ENCODE data around the gene APOL2. TPM values are rescaled to one million over a fixed set of nuclear protein-coding genes. Genes with fewer than 3 reads are reported as not detected.

The APOL2 gene
- total RNA-seq, 4 donors from 2014 or later, result 14.6 to 44.5 (median 23.5) TPM

DNA sequence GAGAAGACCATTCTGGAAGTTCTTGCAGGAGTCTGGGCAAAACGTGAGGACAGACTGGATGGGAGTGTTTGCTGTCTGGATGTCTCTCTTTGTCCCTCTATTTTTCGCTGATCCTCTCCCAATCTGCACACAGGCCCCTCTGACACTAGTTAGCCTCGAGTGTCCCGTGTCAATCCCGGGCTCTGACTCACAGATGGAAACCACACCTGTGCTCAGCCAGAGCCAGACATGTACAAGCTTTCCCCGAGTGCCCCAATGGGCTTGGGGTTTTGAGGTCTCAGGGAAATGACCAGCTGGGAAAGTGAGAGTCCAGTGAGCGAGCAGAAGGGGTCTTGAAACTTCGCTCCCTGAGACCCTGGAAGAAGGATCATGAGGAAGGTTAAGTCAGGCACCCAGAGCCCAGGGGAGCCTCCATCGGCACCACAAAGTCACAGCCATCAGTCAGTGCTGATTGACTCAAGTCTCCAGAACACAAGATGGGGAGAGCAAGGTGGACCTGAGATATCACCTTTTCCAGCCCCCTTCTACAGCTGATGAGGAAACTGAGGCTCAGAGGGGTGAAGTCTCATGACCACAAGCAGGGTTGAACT, 13.9 kb downstream of the APOL2 start:
- no peaks in the 10 kb centered on the region for H3K9me3 ChIP-seq
- no peaks in the 10 kb centered on the region for H3K27me3 ChIP-seq
- peaks cover under 1 to 43% (median 9%) of the 10 kb centered on the region in 3 donors for H3K36me3 ChIP-seq
- H3K4me1 ChIP-seq, result peaks cover 0 to 11% (median 3%) of the 10 kb centered on the region in 3 donors
- TF ChIP-seq, protein P1, sequence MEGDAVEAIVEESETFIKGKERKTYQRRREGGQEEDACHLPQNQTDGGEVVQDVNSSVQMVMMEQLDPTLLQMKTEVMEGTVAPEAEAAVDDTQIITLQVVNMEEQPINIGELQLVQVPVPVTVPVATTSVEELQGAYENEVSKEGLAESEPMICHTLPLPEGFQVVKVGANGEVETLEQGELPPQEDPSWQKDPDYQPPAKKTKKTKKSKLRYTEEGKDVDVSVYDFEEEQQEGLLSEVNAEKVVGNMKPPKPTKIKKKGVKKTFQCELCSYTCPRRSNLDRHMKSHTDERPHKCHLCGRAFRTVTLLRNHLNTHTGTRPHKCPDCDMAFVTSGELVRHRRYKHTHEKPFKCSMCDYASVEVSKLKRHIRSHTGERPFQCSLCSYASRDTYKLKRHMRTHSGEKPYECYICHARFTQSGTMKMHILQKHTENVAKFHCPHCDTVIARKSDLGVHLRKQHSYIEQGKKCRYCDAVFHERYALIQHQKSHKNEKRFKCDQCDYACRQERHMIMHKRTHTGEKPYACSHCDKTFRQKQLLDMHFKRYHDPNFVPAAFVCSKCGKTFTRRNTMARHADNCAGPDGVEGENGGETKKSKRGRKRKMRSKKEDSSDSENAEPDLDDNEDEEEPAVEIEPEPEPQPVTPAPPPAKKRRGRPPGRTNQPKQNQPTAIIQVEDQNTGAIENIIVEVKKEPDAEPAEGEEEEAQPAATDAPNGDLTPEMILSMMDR (IDR thresholded peaks at IDR 0.05), result no peak
- TF ChIP-seq POLR2A (IDR thresholded peaks at IDR 0.05), result no peak
- 69 to 75% methylated on average over 7 to 9 of the region's 9 CpGs for WGBS, 2 donors
- H3K4me3 ChIP-seq, result no peak overlapping the region
- intact Hi-C loops (cut with DNase I), result loop anchor here (10.0 kb wide), 1 partner anchor 71 kb away; no protein-coding TSS in a partner anchor
- DNase-seq, result no peak
- H3K27ac ChIP-seq, result no peak overlapping the region

DNA sequence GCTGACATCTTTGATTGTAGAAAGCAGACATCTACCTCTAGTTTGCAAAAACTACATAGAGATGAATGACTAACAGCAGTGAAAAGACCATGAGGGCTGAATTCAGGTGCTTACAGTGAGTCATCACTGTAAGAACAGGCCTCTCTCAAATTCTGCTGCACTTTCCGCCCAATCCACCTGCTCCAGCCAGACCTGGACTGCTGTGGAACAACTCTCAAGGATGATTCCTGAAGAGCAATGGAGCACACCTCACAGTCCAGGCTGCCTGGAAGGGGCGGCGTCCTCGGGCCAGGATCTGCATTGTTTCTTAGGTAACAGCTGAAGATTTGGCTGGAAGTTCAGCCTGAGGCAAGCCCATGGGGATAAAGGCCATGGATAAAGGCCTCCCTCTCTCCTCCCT, 15.1 kb downstream of the APOL2 start:
- peaks cover 0 to 32% (median 9%) of the 10 kb centered on the region in 3 donors for H3K36me3 ChIP-seq
- no peak overlapping the region for H3K27ac ChIP-seq
- intact Hi-C loops (cut with DNase I), result loop anchor here (10.0 kb wide), 1 partner anchor 69 kb away; no protein-coding TSS in a partner anchor
- H3K27me3 ChIP-seq, result no peaks in the 10 kb centered on the region
- no peak for DNase-seq
- no peak overlapping the region for H3K4me3 ChIP-seq
- no peaks in the 10 kb centered on the region for H3K9me3 ChIP-seq
- 61 to 67% methylated on average over 1 to 4 of the region's 4 CpGs for WGBS, 2 donors
- H3K4me1 ChIP-seq, result peaks cover 0 to 14% (median 3%) of the 10 kb centered on the region in 3 donors
- no peak for TF ChIP-seq POLR2A (IDR thresholded peaks at IDR 0.05)
- TF ChIP-seq, protein P1 (IDR thresholded peaks at IDR 0.05), result no peak

DNA sequence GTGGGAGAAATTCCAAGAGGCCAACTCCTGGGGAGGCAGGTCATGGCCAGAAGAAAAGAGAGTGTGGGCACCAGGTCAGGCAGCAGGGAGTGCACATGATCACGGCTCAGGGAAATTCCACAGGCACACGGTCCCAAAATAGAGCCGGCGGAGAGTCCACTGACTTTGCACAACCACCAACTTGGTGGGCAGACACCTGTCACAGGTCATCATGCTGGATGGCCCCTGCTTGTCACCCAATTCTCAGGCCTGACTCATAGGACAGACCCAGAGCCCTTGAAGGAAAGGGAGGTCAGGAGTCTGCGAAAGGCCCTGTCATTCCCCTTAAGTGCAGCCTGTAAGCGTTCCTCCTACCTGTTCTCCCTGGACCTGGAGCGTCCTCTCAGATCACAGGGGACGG, 15.8 kb downstream of the APOL2 start:
- 65 to 95% methylated on average over 5 to 7 of the region's 8 CpGs for WGBS, 2 donors
- no peak for TF ChIP-seq POLR2A (IDR thresholded peaks at IDR 0.05)
- TF ChIP-seq, protein P1 (IDR thresholded peaks at IDR 0.05), result no peak
- no peak for DNase-seq
- intact Hi-C loops (cut with DNase I), result loop anchor here (10.0 kb wide), 1 partner anchor 69 kb away; no protein-coding TSS in a partner anchor
- no peaks in the 10 kb centered on the region for H3K9me3 ChIP-seq
- H3K4me3 ChIP-seq, result no peak overlapping the region
- H3K4me1 ChIP-seq, result peaks cover 0 to 14% (median 3%) of the 10 kb centered on the region in 3 donors
- no peaks in the 10 kb centered on the region for H3K27me3 ChIP-seq
- H3K27ac ChIP-seq, result no peak overlapping the region
- H3K36me3 ChIP-seq, result peaks cover 0 to 24% (median 9%) of the 10 kb centered on the region in 3 donors

DNA sequence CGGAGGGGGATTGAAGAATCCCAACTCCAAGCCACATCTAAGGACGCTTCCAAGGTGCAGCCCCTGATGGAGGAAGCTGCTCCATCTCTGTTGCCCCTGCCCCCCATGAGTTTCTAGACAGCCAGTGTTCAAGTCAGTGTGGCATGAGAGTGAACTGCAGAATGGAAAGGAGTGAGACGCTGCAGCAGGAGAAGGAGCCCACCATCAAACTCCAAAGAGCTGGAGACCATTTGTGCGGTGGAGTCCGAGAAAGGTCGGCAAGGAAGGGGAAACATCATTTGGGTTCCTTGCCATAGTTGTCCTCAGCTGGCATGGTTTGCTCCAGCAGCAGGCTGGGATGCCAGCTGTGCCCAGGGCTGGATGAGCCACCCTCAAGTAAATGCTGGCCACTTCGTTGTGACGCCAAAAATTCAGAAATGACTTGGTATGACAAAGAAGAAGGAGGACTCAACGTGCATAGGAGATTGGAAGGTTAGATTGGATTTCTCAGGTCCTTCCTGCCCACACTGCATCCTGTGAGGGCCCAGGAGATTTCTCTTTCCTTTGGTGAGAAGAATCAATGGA, 16.4 kb downstream of the APOL2 start:
- H3K4me3 ChIP-seq, result no peak overlapping the region
- TF ChIP-seq, protein P1 (IDR thresholded peaks at IDR 0.05), result no peak
- TF ChIP-seq POLR2A (IDR thresholded peaks at IDR 0.05), result no peak
- intact Hi-C loops (cut with DNase I), result loop anchor here (10.0 kb wide), 1 partner anchor 68 kb away; no protein-coding TSS in a partner anchor
- no peaks in the 10 kb centered on the region for H3K9me3 ChIP-seq
- WGBS, 2 donors, result 84 to 88% methylated on average over 9 of the region's 9 CpGs
- no peak overlapping the region for H3K27ac ChIP-seq
- DNase-seq, result no peak
- H3K27me3 ChIP-seq, result no peaks in the 10 kb centered on the region
- peaks cover 0 to 14% (median 3%) of the 10 kb centered on the region in 3 donors for H3K4me1 ChIP-seq
- peaks cover 0 to 19% (median 8%) of the 10 kb centered on the region in 3 donors for H3K36me3 ChIP-seq

Measured in esophagus squamous epithelium (tissue), 5 donors.